K562 (cell line): ENCODE data around the gene HDAC6. TPM values are rescaled to one million over a fixed set of nuclear protein-coding genes. Genes with fewer than 3 reads are reported as not detected.

Source experiments
- HINFP ChIP-seq: fragments of 450-650 bp; conservative IDR thresholded peaks from 2 replicates; pipeline ENCODE4 v1.6.1; 2016; ENCODE audit warnings: missing genetic modification characterization, low read depth, mild to moderate bottlenecking, control low read depth, missing compliant biosample characterization
- ID3 ChIP-seq, 2 experiments: fragments of 250-450 bp in 1 of 2; fragments of 450-650 bp in 1 of 2; sonication (Bioruptor Pico) in 1 of 2; IDR thresholded peaks; 2 replicates each; pipeline versions ENCODE4 v1.6.1 to v1.8.0; 2016 to 2021; ENCODE audit warnings: mild to moderate bottlenecking in 2 of 2, moderate library complexity in 2 of 2, missing compliant biosample characterization in 1 of 2, missing genetic modification characterization in 1 of 2
- KLF1 ChIP-seq: fragments of 450-650 bp; IDR thresholded peaks from 2 replicates; pipeline ENCODE4 v1.6.1; 2016; ENCODE audit warnings: missing genetic modification characterization, missing compliant biosample characterization
- KLF16 ChIP-seq: IDR thresholded peaks from 2 replicates; pipeline ENCODE4 v1.6.1; 2016; ENCODE audit warnings: antibody characterized with exemption
- MBD2 ChIP-seq: sonication (generic); IDR thresholded peaks from 2 replicates; pipeline ENCODE4 v1.6.1; 2016; ENCODE audit warnings: low read depth, borderline replicate concordance
- RB1 ChIP-seq: fragments of 450-650 bp; IDR thresholded peaks from 2 replicates; pipeline ENCODE4 v1.6.1; 2017; ENCODE audit warnings: low read depth, mild to moderate bottlenecking
- RBBP5 ChIP-seq: fragments of 200-600 bp; sonication (generic); IDR thresholded peaks from 2 replicates; pipeline ENCODE4 v1.6.1; 2012; ENCODE audit warnings: borderline replicate concordance, mild to moderate bottlenecking, low read length, control low read depth, inconsistent platforms; ENCODE audit not compliant: insufficient read depth, poor library complexity, severe bottlenecking
- SMARCE1 ChIP-seq: fragments of 450-650 bp; IDR thresholded peaks from 2 replicates; pipeline ENCODE4 v1.7.1; 2016; ENCODE audit warnings: mild to moderate bottlenecking
- TAF1 ChIP-seq: IDR thresholded peaks from 2 replicates; pipeline ENCODE4 v1.6.1; 2011; ENCODE audit warnings: mild to moderate bottlenecking, low read length, moderate library complexity; ENCODE audit not compliant: insufficient read depth, control insufficient read depth, severe bottlenecking; ENCODE audit errors: extremely low read depth
- ZNF696 ChIP-seq: fragments of 250-450 bp; sonication (Bioruptor Pico); conservative IDR thresholded peaks from 2 replicates; pipeline ENCODE4 v1.4.0; 2020; ENCODE audit warnings: mild to moderate bottlenecking, moderate library complexity
- ZNF766 ChIP-seq: fragments of 200-800 bp; sonication (Bioruptor generic); conservative IDR thresholded peaks from 2 replicates; pipeline ENCODE4 v1.6.1; 2016; ENCODE audit warnings: missing genetic modification characterization, missing compliant biosample characterization
- polyA plus RNA-seq, 8 experiments: library from polyadenylated mRNA; depleted of rRNA in 4 of 8; stranded (reverse) in 5 of 8; unstranded in 3 of 8; fragments of >200 nt; fragmentation: Nextera tagmentation in 2 of 8; fragmentation: Illumina TruSeq in 1 of 8; extraction: Ambion mirVana in 2 of 8; extraction: Trizol in 1 of 8; gene quantifications; 2 replicates each; pipeline versions ENCODE4 v1.2.1 to v1.2.3, GENCODE V29; 2011 to 2014; ENCODE audit warnings: inconsistent platforms in 1 of 8, missing spikeins in 1 of 8
- total RNA-seq, 7 experiments: library from RNA; depleted of rRNA in 6 of 7; stranded (reverse); fragments of >200 nt in 6 of 7; fragmentation: Illumina TruSeq in 2 of 7; extraction: Trizol in 2 of 7; gene quantifications; 2 replicates each; pipeline versions ENCODE4 v1.2.1 to v1.2.3, GENCODE V29; 2011 to 2021; ENCODE audit warnings: low replicate concordance in 1 of 7
- TF ChIP-seq, protein P1 (sequence below): fragments of 200-800 bp; sonication (Bioruptor generic); IDR thresholded peaks from 2 replicates; pipeline ENCODE4 v1.6.1; 2016; ENCODE audit warnings: missing genetic modification characterization, missing compliant biosample characterization
- TF ChIP-seq, protein P2 (sequence below): sonication (generic); formaldehyde crosslinking; IDR thresholded peaks from 2 replicates; pipeline ENCODE4 v1.8.1; 2023; ENCODE audit warnings: missing genetic modification reagents, mild to moderate bottlenecking, borderline replicate concordance
- TF ChIP-seq, protein P3 (sequence below): sonication (generic); formaldehyde crosslinking; IDR thresholded peaks from 2 replicates; pipeline ENCODE4 v1.8.0; 2022; ENCODE audit warnings: mild to moderate bottlenecking, missing genetic modification reagents

HDAC6 gene
- total and polyA plus RNA-seq, 9 of the 15 experiments (the other 6 are each of a cell fraction or from before 2014, with no cell fraction given) = 29.9 to 101 (median 71.2) TPM

DNA sequence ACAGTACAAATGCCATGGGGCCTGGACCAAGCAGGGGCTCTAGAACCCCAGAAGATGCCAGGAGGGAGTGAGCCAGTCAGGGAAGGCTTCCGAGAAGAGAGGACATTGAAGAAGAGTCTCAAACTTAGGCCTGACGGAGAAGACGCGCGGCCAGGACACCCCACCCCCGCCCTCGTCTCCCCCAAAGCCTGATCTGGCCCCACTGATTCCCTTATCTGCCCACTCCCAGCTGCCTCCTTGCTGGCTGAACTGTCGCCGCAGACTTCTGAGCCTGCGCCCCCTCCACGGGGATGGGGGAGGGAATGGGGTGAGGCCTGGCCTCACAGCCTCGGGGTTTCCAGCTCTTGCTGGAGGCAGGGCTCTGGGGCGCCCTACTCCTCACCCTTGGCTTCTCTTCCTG is 19.1 kb upstream of the HDAC6 start (continued):
- TF ChIP-seq, protein P1, sequence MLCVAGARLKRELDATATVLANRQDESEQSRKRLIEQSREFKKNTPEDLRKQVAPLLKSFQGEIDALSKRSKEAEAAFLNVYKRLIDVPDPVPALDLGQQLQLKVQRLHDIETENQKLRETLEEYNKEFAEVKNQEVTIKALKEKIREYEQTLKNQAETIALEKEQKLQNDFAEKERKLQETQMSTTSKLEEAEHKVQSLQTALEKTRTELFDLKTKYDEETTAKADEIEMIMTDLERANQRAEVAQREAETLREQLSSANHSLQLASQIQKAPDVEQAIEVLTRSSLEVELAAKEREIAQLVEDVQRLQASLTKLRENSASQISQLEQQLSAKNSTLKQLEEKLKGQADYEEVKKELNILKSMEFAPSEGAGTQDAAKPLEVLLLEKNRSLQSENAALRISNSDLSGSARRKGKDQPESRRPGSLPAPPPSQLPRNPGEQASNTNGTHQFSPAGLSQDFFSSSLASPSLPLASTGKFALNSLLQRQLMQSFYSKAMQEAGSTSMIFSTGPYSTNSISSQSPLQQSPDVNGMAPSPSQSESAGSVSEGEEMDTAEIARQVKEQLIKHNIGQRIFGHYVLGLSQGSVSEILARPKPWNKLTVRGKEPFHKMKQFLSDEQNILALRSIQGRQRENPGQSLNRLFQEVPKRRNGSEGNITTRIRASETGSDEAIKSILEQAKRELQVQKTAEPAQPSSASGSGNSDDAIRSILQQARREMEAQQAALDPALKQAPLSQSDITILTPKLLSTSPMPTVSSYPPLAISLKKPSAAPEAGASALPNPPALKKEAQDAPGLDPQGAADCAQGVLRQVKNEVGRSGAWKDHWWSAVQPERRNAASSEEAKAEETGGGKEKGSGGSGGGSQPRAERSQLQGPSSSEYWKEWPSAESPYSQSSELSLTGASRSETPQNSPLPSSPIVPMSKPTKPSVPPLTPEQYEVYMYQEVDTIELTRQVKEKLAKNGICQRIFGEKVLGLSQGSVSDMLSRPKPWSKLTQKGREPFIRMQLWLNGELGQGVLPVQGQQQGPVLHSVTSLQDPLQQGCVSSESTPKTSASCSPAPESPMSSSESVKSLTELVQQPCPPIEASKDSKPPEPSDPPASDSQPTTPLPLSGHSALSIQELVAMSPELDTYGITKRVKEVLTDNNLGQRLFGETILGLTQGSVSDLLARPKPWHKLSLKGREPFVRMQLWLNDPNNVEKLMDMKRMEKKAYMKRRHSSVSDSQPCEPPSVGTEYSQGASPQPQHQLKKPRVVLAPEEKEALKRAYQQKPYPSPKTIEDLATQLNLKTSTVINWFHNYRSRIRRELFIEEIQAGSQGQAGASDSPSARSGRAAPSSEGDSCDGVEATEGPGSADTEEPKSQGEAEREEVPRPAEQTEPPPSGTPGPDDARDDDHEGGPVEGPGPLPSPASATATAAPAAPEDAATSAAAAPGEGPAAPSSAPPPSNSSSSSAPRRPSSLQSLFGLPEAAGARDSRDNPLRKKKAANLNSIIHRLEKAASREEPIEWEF (CRISPR knock-in tag) = 0 out of 2 replicates have a peak, but pooled peaks have one; percentile 35
- no peak for TF ChIP-seq ZNF696 (CRISPR knock-in tag)
- peak; percentile 60 for TF ChIP-seq TAF1
- TF ChIP-seq ID3 (CRISPR knock-in tag; IDR thresholded peaks at IDR 0.05) = no peak
- TF ChIP-seq ID3 (tag; IDR thresholded peaks at IDR 0.05) = peak; percentile 81; the same call in 1 of the 2 replicates
- TF ChIP-seq HINFP (tag) = no peak
- TF ChIP-seq ZNF766 (CRISPR knock-in tag) = peak; percentile 83
- peak; percentile 18 for TF ChIP-seq RBBP5
- TF ChIP-seq, protein P2, sequence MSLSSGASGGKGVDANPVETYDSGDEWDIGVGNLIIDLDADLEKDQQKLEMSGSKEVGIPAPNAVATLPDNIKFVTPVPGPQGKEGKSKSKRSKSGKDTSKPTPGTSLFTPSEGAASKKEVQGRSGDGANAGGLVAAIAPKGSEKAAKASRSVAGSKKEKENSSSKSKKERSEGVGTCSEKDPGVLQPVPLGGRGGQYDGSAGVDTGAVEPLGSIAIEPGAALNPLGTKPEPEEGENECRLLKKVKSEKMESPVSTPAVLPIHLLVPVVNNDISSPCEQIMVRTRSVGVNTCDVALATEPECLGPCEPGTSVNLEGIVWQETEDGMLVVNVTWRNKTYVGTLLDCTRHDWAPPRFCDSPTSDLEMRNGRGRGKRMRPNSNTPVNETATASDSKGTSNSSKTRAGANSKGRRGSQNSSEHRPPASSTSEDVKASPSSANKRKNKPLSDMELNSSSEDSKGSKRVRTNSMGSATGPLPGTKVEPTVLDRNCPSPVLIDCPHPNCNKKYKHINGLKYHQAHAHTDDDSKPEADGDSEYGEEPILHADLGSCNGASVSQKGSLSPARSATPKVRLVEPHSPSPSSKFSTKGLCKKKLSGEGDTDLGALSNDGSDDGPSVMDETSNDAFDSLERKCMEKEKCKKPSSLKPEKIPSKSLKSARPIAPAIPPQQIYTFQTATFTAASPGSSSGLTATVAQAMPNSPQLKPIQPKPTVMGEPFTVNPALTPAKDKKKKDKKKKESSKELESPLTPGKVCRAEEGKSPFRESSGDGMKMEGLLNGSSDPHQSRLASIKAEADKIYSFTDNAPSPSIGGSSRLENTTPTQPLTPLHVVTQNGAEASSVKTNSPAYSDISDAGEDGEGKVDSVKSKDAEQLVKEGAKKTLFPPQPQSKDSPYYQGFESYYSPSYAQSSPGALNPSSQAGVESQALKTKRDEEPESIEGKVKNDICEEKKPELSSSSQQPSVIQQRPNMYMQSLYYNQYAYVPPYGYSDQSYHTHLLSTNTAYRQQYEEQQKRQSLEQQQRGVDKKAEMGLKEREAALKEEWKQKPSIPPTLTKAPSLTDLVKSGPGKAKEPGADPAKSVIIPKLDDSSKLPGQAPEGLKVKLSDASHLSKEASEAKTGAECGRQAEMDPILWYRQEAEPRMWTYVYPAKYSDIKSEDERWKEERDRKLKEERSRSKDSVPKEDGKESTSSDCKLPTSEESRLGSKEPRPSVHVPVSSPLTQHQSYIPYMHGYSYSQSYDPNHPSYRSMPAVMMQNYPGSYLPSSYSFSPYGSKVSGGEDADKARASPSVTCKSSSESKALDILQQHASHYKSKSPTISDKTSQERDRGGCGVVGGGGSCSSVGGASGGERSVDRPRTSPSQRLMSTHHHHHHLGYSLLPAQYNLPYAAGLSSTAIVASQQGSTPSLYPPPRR (CRISPR knock-in tag) = 0 out of 2 replicates have a peak, but pooled peaks have one; percentile 56
- peak; percentile 96 for TF ChIP-seq KLF16
- peak; percentile 88; the same call in 1 of the 2 replicates for TF ChIP-seq MBD2
- TF ChIP-seq KLF1 (tag) = no peak
- no peak for TF ChIP-seq RB1
- TF ChIP-seq, protein P3, sequence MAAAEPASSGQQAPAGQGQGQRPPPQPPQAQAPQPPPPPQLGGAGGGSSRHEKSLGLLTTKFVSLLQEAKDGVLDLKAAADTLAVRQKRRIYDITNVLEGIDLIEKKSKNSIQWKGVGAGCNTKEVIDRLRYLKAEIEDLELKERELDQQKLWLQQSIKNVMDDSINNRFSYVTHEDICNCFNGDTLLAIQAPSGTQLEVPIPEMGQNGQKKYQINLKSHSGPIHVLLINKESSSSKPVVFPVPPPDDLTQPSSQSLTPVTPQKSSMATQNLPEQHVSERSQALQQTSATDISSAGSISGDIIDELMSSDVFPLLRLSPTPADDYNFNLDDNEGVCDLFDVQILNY (CRISPR knock-in tag) = no peak
- peak; percentile 93 for TF ChIP-seq SMARCE1
